ENCODE data around the gene FBLN1. TPM values are rescaled to one million over a fixed set of nuclear protein-coding genes. Genes with fewer than 3 reads are reported as not detected.
"Not testable (repeated sequence)": the region's sequence is repeated elsewhere in the genome, so short reads cannot be mapped to it uniquely, and the experiment has no call there.

The FBLN1 gene
- total and polyA plus RNA-seq, 9 of the 15 experiments (the other 6 are each of a cell fraction or from before 2014, with no cell fraction given) = 0.66 TPM; not detected in 8

GRCh38 chr22:45554861-45555260 lies 52.2 kb downstream of the FBLN1 start:
- no peaks in the 10 kb centered on the region for H3K36me3 ChIP-seq (ENCODE audit: control insufficient read depth, insufficient read depth, low read length)
- H3K9ac ChIP-seq (ENCODE audit: insufficient read depth in 1 of 2, low read depth in 2 of 2, low read length in 2 of 2) = no peak overlapping the region
- no peak for TF ChIP-seq SUPT5H (IDR thresholded peaks at IDR 0.05)
- TF ChIP-seq STAG1 (CRISPR knock-in tag; IDR thresholded peaks at IDR 0.05; ENCODE audit: borderline replicate concordance) = no peak
- TF ChIP-seq ZNF830 (CRISPR knock-in tag; IDR thresholded peaks at IDR 0.05) = no peak
- TF ChIP-seq PTRF (tag; IDR thresholded peaks at IDR 0.05) = no peak
- TF ChIP-seq BCLAF1 (IDR thresholded peaks at IDR 0.05; ENCODE audit: borderline replicate concordance in 1 of 2, control insufficient read depth in 1 of 2, low read depth in 2 of 2, low read length in 1 of 2) = no peak
- H3K27me3 ChIP-seq (ENCODE audit: control insufficient read depth in 2 of 2, insufficient read depth in 2 of 2, low read length in 2 of 2) = peaks cover 2 to 12% of the 10 kb centered on the region in 2 experiments; a peak in 2 of 5 replicates
- ATAC-seq (no peak), FAIRE-seq (no peak), DNase-seq (ENCODE audit: extremely low read depth in 1 of 4, low spot score in 3 of 4) (no peak)
- no peak overlapping the region for H2AFZ ChIP-seq (ENCODE audit: low read depth, low read length)
- ChIA-PET CTCF (ENCODE audit: low intra/inter-chr PET ratio) (no interaction called here), POLR2A (no interaction called here)
- H3K4me1 ChIP-seq (replicated peaks in 1 of 2; ENCODE audit: control insufficient read depth in 2 of 2, insufficient read depth in 2 of 2, low read length in 2 of 2) = peaks cover 0 to 6% of the 10 kb centered on the region in 2 experiments; a peak in 1 of 5 replicates
- H4K20me1 ChIP-seq (replicated peaks; ENCODE audit: control insufficient read depth, insufficient read depth, low read length) = no peaks in the 10 kb centered on the region
- 44% methylated on average over 2 of the region's 19 CpGs for WGBS (ENCODE audit: insufficient coverage, low coverage, missing lambda C conversion rate)
- H3K9me1 ChIP-seq (ENCODE audit: control insufficient read depth, insufficient read depth, low read length) = no peaks in the 10 kb centered on the region
- BruUV-seq (replicated peaks) = no TSS peak
- in situ Hi-C loops (cut with MboI) (loop anchor here (5.0 kb wide), 2 partner anchors 108 to 288 kb away; no protein-coding TSS in a partner anchor), intact Hi-C loops (cut with micrococcal nuclease) (no loop called here)
- H3K4me2 ChIP-seq (ENCODE audit: insufficient read depth, low read length) = no peak overlapping the region
- H3K27ac ChIP-seq (ENCODE audit: extremely low read depth, low read depth, low read length) = no peak overlapping the region
- H3K9me3 ChIP-seq (replicated peaks; ENCODE audit: control insufficient read depth, insufficient read depth, low read depth, low read length) = no peaks in the 10 kb centered on the region; the same call in 1 of the 2 replicates
- H3K79me2 ChIP-seq (ENCODE audit: control insufficient read depth, insufficient read depth, low read length) = no peaks in the 10 kb centered on the region
- no peak overlapping the region for H3K4me3 ChIP-seq

GRCh38 chr22:45557926-45558325 lies 55.2 kb downstream of the FBLN1 start:
- ATAC-seq, FAIRE-seq: not testable (repeated sequence)

GRCh38 chr22:45560092-45560491 lies 57.4 kb downstream of the FBLN1 start:
- H3K9me3 ChIP-seq (replicated peaks; ENCODE audit: control insufficient read depth, insufficient read depth, low read depth, low read length); H3K27ac ChIP-seq (ENCODE audit: extremely low read depth, low read depth, low read length); intact Hi-C loops (cut with micrococcal nuclease); BruUV-seq (replicated peaks); DNase-seq (ENCODE audit: extremely low read depth in 1 of 4, low spot score in 3 of 4); FAIRE-seq; H3K4me1 ChIP-seq (replicated peaks in 1 of 2; ENCODE audit: control insufficient read depth in 2 of 2, insufficient read depth in 2 of 2, low read length in 2 of 2); H3K9me1 ChIP-seq (ENCODE audit: control insufficient read depth, insufficient read depth, low read length); H2AFZ ChIP-seq (ENCODE audit: low read depth, low read length); H3K36me3 ChIP-seq (ENCODE audit: control insufficient read depth, insufficient read depth, low read length); H4K20me1 ChIP-seq (replicated peaks; ENCODE audit: control insufficient read depth, insufficient read depth, low read length); CTCF ChIA-PET (ENCODE audit: low intra/inter-chr PET ratio); in situ Hi-C loops (cut with MboI); H3K4me3 ChIP-seq; H3K4me2 ChIP-seq (ENCODE audit: insufficient read depth, low read length); H3K9ac ChIP-seq (ENCODE audit: insufficient read depth in 1 of 2, low read depth in 2 of 2, low read length in 2 of 2); ATAC-seq; H3K79me2 ChIP-seq (ENCODE audit: control insufficient read depth, insufficient read depth, low read length): not testable (repeated sequence)
- POLR2A ChIA-PET = interaction anchor here (1.1 kb wide), 1 partner anchor 34 kb away, joined by 4 read pairs; no protein-coding TSS in a partner anchor
- 0% methylated on average over 3 of the region's 3 CpGs for WGBS (ENCODE audit: insufficient coverage, low coverage, missing lambda C conversion rate)
- peaks cover 2 to 36% of the 10 kb centered on the region in 2 experiments; a peak in 2 of 5 replicates for H3K27me3 ChIP-seq (ENCODE audit: control insufficient read depth in 2 of 2, insufficient read depth in 2 of 2, low read length in 2 of 2)

More at GRCh38 chr22:45557926-45558325, 55.2 kb downstream of the FBLN1 start:
- H3K79me2 ChIP-seq (ENCODE audit: control insufficient read depth, insufficient read depth, low read length); intact Hi-C loops (cut with micrococcal nuclease); H4K20me1 ChIP-seq (replicated peaks; ENCODE audit: control insufficient read depth, insufficient read depth, low read length); H3K4me1 ChIP-seq (replicated peaks in 1 of 2; ENCODE audit: control insufficient read depth in 2 of 2, insufficient read depth in 2 of 2, low read length in 2 of 2); H3K36me3 ChIP-seq (ENCODE audit: control insufficient read depth, insufficient read depth, low read length); H3K9ac ChIP-seq (ENCODE audit: insufficient read depth in 1 of 2, low read depth in 2 of 2, low read length in 2 of 2); DNase-seq (ENCODE audit: extremely low read depth in 1 of 4, low spot score in 3 of 4); H3K4me2 ChIP-seq (ENCODE audit: insufficient read depth, low read length); H3K9me3 ChIP-seq (replicated peaks; ENCODE audit: control insufficient read depth, insufficient read depth, low read depth, low read length); H3K9me1 ChIP-seq (ENCODE audit: control insufficient read depth, insufficient read depth, low read length); H3K4me3 ChIP-seq; H2AFZ ChIP-seq (ENCODE audit: low read depth, low read length); in situ Hi-C loops (cut with MboI); POLR2A ChIA-PET; BruUV-seq (replicated peaks); H3K27ac ChIP-seq (ENCODE audit: extremely low read depth, low read depth, low read length): not testable (repeated sequence)
- peaks cover 2 to 17% of the 10 kb centered on the region in 2 experiments; a peak in 2 of 5 replicates for H3K27me3 ChIP-seq (ENCODE audit: control insufficient read depth in 2 of 2, insufficient read depth in 2 of 2, low read length in 2 of 2)
- CTCF ChIA-PET (ENCODE audit: low intra/inter-chr PET ratio) = interaction anchor here (0.6 kb wide), 1 partner anchor 849 kb away, joined by 3 read pairs; no protein-coding TSS in a partner anchor
- 2% methylated on average over 7 of the region's 7 CpGs for WGBS (ENCODE audit: insufficient coverage, low coverage, missing lambda C conversion rate)

Data from K562 (cell line).